ENCODE data around the gene ZMAT2.

Gene ZMAT2

GRCh38 chr5:140664359-140665119, 35.7 kb upstream of the ZMAT2 start, which contains the start of gene WDR55:
WDR55 (plus strand) TSS chr5:140664904; CDS start chr5:140664913, 9 bp downstream.
- Histone ChIP-seq H3K36me3 (ENCODE audit: control insufficient read depth in 2 of 2, insufficient read depth in 1 of 2, low read length in 2 of 2) (peaks cover 29 to 71% of the 10 kb centered on the region in 2 experiments), H3K9me3 (ENCODE audit: control insufficient read depth, insufficient read depth, low read depth, low read length) (no peaks in the 10 kb centered on the region)
- TF ChIP-seq ZNF366 (tag by site-specific recombination; conservative IDR thresholded peaks at IDR 0.05) (peak; percentile 91), ZEB2 (tag by site-specific recombination; IDR thresholded peaks at IDR 0.05) (peak; percentile 91), ZNF777 (tag by site-specific recombination; IDR thresholded peaks at IDR 0.05; ENCODE audit: borderline replicate concordance) (peak; percentile 32; the same call in 1 of the 2 replicates), INSM2 (tag by site-specific recombination; IDR thresholded peaks at IDR 0.05) (0 out of 2 replicates have a peak, but pooled peaks have one; percentile 16), ZNF792 (tag by site-specific recombination; IDR thresholded peaks at IDR 0.05) (no peak), GLI4 (tag by site-specific recombination; IDR thresholded peaks at IDR 0.05) (no peak), ZNF354C (tag by site-specific recombination; IDR thresholded peaks at IDR 0.05; ENCODE audit: borderline replicate concordance, low read depth) (no peak), ZNF221 (tag by site-specific recombination; IDR thresholded peaks at IDR 0.05; ENCODE audit: borderline replicate concordance) (no peak), ZNF830 (tag by site-specific recombination; IDR thresholded peaks at IDR 0.05; ENCODE audit: low read depth) (no peak), SCRT2 (tag by site-specific recombination; IDR thresholded peaks at IDR 0.05) (no peak), ZNF629 (tag by site-specific recombination; IDR thresholded peaks at IDR 0.05) (peak; percentile 87), ZNF768 (tag by site-specific recombination; IDR thresholded peaks at IDR 0.05) (no peak), ZNF341 (tag by site-specific recombination; IDR thresholded peaks at IDR 0.05; ENCODE audit: low read depth) (peak; percentile 79), REPIN1 (tag by site-specific recombination; IDR thresholded peaks at IDR 0.05; ENCODE audit: low read depth) (no peak), KLF17 (tag by site-specific recombination; IDR thresholded peaks at IDR 0.05) (no peak; the same call in 1 of the 2 replicates), ZNF501 (tag by site-specific recombination; IDR thresholded peaks at IDR 0.05) (peak; percentile 95), MYNN (tag by site-specific recombination; IDR thresholded peaks at IDR 0.05; ENCODE audit: borderline replicate concordance) (no peak), ZNF76 (tag by site-specific recombination; IDR thresholded peaks at IDR 0.05; ENCODE audit: borderline replicate concordance, low read depth) (peak; percentile 72), ZNF654 (tag by site-specific recombination; IDR thresholded peaks at IDR 0.05; ENCODE audit: low read depth) (no peak), PRDM4 (tag by site-specific recombination; IDR thresholded peaks at IDR 0.05) (0 out of 2 replicates have a peak, but pooled peaks have one; percentile 12), ZNF747 (tag by site-specific recombination; IDR thresholded peaks at IDR 0.05) (no peak), ZBTB8A (tag by site-specific recombination; IDR thresholded peaks at IDR 0.05) (no peak), GLI2 (tag by site-specific recombination; IDR thresholded peaks at IDR 0.05; ENCODE audit: borderline replicate concordance, low read depth) (no peak), ZNF214 (tag by site-specific recombination; IDR thresholded peaks at IDR 0.05; ENCODE audit: borderline replicate concordance) (no peak), GLIS2 (tag by site-specific recombination; IDR thresholded peaks at IDR 0.05) (peak; percentile 77), ZNF362 (tag by site-specific recombination; IDR thresholded peaks at IDR 0.05) (no peak), ZNF292 (tag by site-specific recombination; IDR thresholded peaks at IDR 0.05; ENCODE audit: borderline replicate concordance, low read depth) (no peak), ZFHX2 (tag by site-specific recombination; conservative IDR thresholded peaks at IDR 0.05) (peak; percentile 85), CTCF (tag by site-specific recombination; IDR thresholded peaks at IDR 0.05) (no peak), ZXDB (tag by site-specific recombination; IDR thresholded peaks at IDR 0.05) (peak; percentile 62; the same call in 1 of the 2 replicates)

More at GRCh38 chr5:140664359-140665119, 35.7 kb upstream of the ZMAT2 start, which contains the start of gene WDR55:
- H3K4me3 ChIP-seq (ENCODE audit: low read depth, low read length), result peak within 1 kb of the TSS; percentile 72
- ChIA-PET CTCF (interaction anchor here (0.7 to 1.1 kb wide), 3 partner anchors 56 to 109 kb away, joined by 3 to 5 read pairs (median 3); no protein-coding TSS in a partner anchor), POLR2A (interaction anchor here (0.6 to 4.8 kb wide), 11 partner anchors 14 to 318 kb away, joined by 3 to 40 read pairs (median 4); partner anchors contain the start of genes ANKHD1, HARS1, HARS2 and HBEGF)
- no peaks in the 10 kb centered on the region for H3K4me1 ChIP-seq (ENCODE audit: control insufficient read depth, insufficient read depth, low read length)
- H3K27ac ChIP-seq (ENCODE audit: extremely low read depth, low read depth, low read length), result peak within 1 kb of the TSS; percentile 70

Data from HEK293 (cell line).